Endothelial cell (in vitro differentiated cells): ENCODE measurements around the gene DYRK1A. TPM values are rescaled to one million over a fixed set of nuclear protein-coding genes. Genes with fewer than 3 reads are reported as not detected.

Source experiments
- DNase-seq: peaks from one replicate; pipeline ENCODE4 v3.0.0; 2021; ENCODE audit warnings: low spot score
- H3K27ac Mint-ChIP-seq: one replicate; pipeline ENCODE4 v1.8.0; 2021; ENCODE audit warnings: mixed read lengths, inconsistent platforms; ENCODE audit not compliant: unreplicated experiment
- H3K27me3 Mint-ChIP-seq: one replicate; pipeline ENCODE4 v1.8.0; 2021; ENCODE audit warnings: mild to moderate bottlenecking, moderate library complexity, mixed read lengths, inconsistent platforms; ENCODE audit not compliant: unreplicated experiment
- H3K36me3 Mint-ChIP-seq: one replicate; pipeline ENCODE4 v1.8.0; 2021; ENCODE audit warnings: mild to moderate bottlenecking, low read depth, mixed read lengths, inconsistent platforms; ENCODE audit not compliant: unreplicated experiment
- H3K4me1 Mint-ChIP-seq: one replicate; pipeline ENCODE4 v1.8.0; 2021; ENCODE audit warnings: mild to moderate bottlenecking, mixed read lengths, inconsistent platforms; ENCODE audit not compliant: unreplicated experiment
- H3K4me3 Mint-ChIP-seq: one replicate; pipeline ENCODE4 v1.8.0; 2021; ENCODE audit warnings: mild to moderate bottlenecking, mixed read lengths, inconsistent platforms; ENCODE audit not compliant: unreplicated experiment
- H3K9me3 Mint-ChIP-seq: one replicate; pipeline ENCODE4 v1.8.0; 2021; ENCODE audit warnings: mixed read lengths, inconsistent platforms; ENCODE audit not compliant: unreplicated experiment
- CTCF ChIP-seq: fragments of 200-600 bp; sonication (generic); IDR thresholded peaks from one replicate; pipeline ENCODE4 v1.5.0; 2021; ENCODE audit warnings: antibody characterized with exemption; ENCODE audit not compliant: unreplicated experiment
- total RNA-seq: library from RNA; stranded (reverse); fragmentation: NEBNext Ultra II Directional; extraction: Animal tissue kit (Norgen Biotek cat#: 25700); gene quantifications from one replicate; pipeline ENCODE4 v1.2.1, GENCODE V29; 2021; ENCODE audit not compliant: unreplicated experiment

Gene DYRK1A
- total RNA-seq, 1 donor from 2014 or later, result 87.5 TPM

- Mint-ChIP-seq H3K27ac (no peak overlapping the region), H3K36me3 (no peaks in the 10 kb centered on the region), H3K4me3 (no peak overlapping the region), H3K4me1 (peaks cover 33% of the 10 kb centered on the region), H3K9me3 (no peaks in the 10 kb centered on the region), H3K27me3 (peaks cover 3% of the 10 kb centered on the region)
- TF ChIP-seq CTCF, result no peak
- no peak for DNase-seq
Observed at GRCh38 chr21:37550157-37550556, 183.6 kb downstream of the DYRK1A start.

DNA sequence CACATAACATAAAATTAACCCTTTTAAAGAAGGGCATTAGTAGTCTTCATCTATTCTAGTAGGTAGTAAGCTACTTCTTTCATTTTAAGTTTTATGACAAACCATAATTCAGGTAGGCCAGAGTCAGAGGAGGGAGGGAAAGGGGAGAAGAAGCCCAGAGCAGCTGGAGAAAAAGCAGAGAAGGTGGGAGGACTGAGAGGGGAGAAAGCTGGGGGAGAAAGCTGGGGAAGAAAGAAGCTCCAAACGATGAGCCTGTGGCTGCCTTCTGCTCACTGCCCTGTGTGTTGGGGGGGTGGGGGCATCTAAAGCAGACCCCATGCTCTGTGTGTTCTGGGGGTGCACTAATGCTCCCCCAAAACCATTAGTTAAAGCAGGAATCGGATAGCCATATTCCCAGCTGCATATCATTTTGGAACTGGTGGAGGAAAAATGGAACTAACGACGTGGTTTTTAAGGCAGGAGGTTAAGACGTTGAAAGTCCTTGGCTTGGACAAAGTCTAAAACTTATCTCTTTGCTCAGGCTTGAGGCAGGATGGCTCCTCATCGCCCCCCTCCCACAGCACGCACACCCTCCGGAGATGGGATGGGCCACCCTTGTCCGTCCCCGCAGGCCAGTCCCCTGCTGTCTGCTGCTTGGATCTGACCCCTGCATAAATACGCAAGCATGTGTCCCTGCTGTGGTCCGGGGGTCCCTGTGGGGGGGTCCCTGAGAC, 184.2 kb downstream of the DYRK1A start:
- DNase-seq, result no peak
- H3K27me3 Mint-ChIP-seq, result peaks cover 3% of the 10 kb centered on the region
- no peaks in the 10 kb centered on the region for H3K9me3 Mint-ChIP-seq
- H3K36me3 Mint-ChIP-seq, result no peaks in the 10 kb centered on the region
- H3K27ac Mint-ChIP-seq, result no peak overlapping the region
- no peak for TF ChIP-seq CTCF
- peaks cover 33% of the 10 kb centered on the region for H3K4me1 Mint-ChIP-seq
- no peak overlapping the region for H3K4me3 Mint-ChIP-seq

GRCh38 chr21:37551331-37551992, 184.9 kb downstream of the DYRK1A start:
- DNase-seq, result no peak
- no peaks in the 10 kb centered on the region for H3K9me3 Mint-ChIP-seq
- peaks cover 28% of the 10 kb centered on the region for H3K4me1 Mint-ChIP-seq
- no peak overlapping the region for H3K27ac Mint-ChIP-seq
- H3K4me3 Mint-ChIP-seq, result no peak overlapping the region
- H3K27me3 Mint-ChIP-seq, result peaks cover 3% of the 10 kb centered on the region
- no peak for TF ChIP-seq CTCF
- H3K36me3 Mint-ChIP-seq, result no peaks in the 10 kb centered on the region

DNA sequence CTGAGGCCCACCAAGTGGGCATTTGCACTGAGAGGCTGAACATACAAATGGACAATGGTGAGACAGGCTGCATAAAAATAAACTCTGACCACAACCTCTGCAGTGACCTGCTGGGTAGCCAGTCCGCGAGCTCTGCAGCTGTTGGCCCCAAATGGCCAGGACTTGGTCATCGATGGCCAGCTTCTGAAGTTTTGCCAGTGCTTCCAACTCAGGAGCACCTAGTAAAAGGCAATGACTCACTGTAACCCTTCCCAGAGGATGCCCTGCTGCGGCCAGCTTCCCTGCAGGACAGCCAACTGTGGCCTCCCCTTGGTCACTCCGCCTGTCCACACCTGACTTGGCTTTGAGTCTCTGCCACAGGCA, 185.4 kb downstream of the DYRK1A start:
- no peak overlapping the region for H3K4me3 Mint-ChIP-seq
- H3K27me3 Mint-ChIP-seq, result peaks cover 3% of the 10 kb centered on the region
- no peaks in the 10 kb centered on the region for H3K9me3 Mint-ChIP-seq
- H3K4me1 Mint-ChIP-seq, result peaks cover 23% of the 10 kb centered on the region
- no peaks in the 10 kb centered on the region for H3K36me3 Mint-ChIP-seq
- no peak overlapping the region for H3K27ac Mint-ChIP-seq
- DNase-seq, result no peak
- TF ChIP-seq CTCF, result no peak

- Mint-ChIP-seq H3K9me3 (no peaks in the 10 kb centered on the region), H3K27ac (no peak overlapping the region), H3K4me3 (no peak overlapping the region), H3K27me3 (peaks cover 3% of the 10 kb centered on the region), H3K36me3 (no peaks in the 10 kb centered on the region), H3K4me1 (peaks cover 17% of the 10 kb centered on the region)
- no peak for DNase-seq
- no peak for TF ChIP-seq CTCF
Observed at GRCh38 chr21:37552496-37553029, 186.0 kb downstream of the DYRK1A start.
